Measurements from ENCODE around the gene PRMT6.

- TF ChIP-seq CEBPB (IDR thresholded peaks at IDR 0.05): no peak
- no peak for TF ChIP-seq EP300 (IDR thresholded peaks at IDR 0.05; ENCODE audit: borderline replicate concordance)
Observed at GRCh38 chr1:107016376-107016978, 40.0 kb upstream of the PRMT6 start.

All from Ishikawa (cell line).